ENCODE data around the gene TEK.
A peak's percentile ranks its signal among the peaks of the same experiment; 100 is the strongest.
"Not testable (repeated sequence)": the region's sequence is repeated elsewhere in the genome, so short reads cannot be mapped to it uniquely, and the experiment has no call there.

TEK gene

DNA sequence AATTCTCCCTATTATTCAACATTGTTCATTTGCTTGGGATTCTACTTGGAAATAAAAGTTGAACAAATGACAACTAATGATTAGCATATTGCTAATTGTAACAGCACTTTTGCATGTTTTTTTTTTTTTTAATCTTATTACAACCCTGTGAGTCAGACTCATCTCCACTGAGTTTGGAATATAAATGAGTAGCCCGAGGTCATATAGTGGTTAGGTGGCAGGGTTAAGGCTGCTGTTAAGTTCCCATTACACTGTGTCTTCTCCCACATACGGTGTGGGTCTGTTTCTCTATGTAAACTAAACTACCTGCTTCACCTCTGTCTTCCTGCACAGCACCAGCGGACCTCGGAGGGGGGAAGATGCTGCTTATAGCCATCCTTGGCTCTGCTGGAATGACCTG is 95.6 kb downstream of the TEK start:
- H3K27ac ChIP-seq, result no peak overlapping the region
- no peak for DNase-seq (ENCODE audit: low read depth, low spot score)

DNA sequence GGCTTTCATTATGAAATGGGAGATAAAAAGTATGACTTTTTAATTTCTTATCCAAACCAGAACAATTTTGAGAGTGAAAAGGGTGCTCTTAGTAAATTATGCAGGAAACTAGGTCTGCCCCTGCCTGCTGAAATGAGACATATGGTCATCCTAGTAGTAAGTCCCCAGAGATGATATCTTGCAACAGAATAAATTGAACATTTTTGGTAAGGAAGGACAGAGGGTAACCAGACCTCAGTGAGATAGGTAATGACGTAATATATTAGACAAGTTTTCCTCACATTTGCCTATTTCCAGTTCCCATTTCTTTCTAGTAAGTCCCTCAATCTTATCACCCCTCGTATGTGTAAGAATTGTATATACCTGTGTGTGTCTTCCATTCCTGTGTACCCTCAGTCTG is 96.2 kb downstream of the TEK start:
- H3K27ac ChIP-seq, result no peak overlapping the region
- no peak for DNase-seq (ENCODE audit: low read depth, low spot score)

DNA sequence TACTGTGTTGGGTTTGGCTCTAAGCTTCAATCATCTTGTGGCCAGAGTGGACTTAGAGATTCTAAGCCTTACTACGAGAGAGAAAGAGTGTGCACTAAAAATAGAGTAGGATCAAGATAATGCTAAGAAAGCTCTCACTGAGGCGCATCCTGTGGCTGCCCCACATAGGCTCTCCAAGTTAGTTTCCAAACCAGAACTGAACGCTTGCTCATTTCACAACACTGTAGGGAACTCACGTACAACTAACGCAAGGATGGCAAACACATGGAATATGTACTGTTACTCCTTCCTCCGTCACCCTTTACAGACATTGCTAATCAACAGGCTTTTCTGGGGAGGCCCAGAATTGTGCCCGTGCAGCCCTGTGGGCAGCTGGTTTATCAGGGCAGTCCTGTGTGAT is 97.0 kb downstream of the TEK start:
- DNase-seq (ENCODE audit: low read depth, low spot score), result no peak
- no peak overlapping the region for H3K27ac ChIP-seq

DNA sequence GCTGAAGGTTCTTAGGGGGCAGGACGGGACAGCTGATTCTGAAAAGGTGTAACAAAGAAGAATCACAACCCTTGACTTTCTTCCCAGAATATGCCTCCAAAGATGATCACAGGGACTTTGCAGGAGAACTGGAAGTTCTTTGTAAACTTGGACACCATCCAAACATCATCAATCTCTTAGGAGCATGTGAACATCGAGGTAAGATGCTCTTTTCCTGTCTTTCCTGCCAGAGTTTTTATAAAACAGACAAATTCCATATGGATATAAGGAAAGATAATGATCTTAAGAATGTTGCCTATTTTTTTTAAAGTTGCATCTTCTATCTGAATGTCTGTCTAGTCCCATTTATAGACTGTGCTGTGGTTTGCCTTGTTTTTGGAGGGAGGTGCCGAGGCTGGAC is 100.0 kb downstream of the TEK start:
- no peak for DNase-seq (ENCODE audit: low read depth, low spot score)
- H3K27ac ChIP-seq, result no peak overlapping the region

DNA sequence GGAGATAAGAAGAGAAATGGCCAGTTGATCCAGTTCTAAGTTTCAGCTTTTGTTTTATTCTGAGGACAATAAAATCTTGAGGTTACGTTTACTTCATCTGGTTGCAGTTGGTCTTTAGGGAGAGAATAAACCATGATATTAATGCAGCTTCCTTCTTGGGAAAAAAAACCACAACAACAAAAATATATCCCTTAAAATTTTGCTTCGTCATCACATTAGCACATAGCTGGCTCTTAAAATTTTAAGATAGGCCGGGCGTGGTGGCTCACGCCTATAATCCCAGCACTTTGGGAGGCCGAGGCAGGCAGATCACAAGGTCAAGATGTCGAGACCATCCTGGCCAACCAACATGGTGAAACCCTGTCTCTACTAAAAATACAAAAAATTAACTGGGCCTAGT is 101.6 kb downstream of the TEK start:
- no peak overlapping the region for H3K27ac ChIP-seq
- no peak for DNase-seq (ENCODE audit: low read depth, low spot score)

DNA sequence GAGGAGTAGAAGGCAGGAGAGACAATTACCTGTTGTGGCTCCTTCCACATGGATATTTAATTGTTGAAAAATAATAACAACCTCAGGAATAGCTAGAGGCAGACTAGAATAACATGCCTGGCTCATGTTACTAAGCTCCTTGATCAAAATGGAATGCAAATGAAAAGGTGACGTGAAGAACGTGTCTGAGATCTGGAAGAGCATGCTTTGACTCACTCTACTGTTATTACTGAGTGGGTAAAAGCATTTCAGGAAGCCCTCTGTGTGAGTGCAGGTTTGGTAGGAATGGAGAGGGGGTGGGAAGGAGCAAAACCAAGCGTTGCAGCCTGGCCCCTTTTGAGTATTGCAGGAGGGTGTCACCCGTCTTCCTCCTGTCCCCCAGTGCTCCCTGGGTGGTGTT is 103.2 kb downstream of the TEK start:
- peak; percentile 33 for DNase-seq (ENCODE audit: low read depth, low spot score)
- H3K27ac ChIP-seq, result peak overlapping the region; percentile 9

DNA sequence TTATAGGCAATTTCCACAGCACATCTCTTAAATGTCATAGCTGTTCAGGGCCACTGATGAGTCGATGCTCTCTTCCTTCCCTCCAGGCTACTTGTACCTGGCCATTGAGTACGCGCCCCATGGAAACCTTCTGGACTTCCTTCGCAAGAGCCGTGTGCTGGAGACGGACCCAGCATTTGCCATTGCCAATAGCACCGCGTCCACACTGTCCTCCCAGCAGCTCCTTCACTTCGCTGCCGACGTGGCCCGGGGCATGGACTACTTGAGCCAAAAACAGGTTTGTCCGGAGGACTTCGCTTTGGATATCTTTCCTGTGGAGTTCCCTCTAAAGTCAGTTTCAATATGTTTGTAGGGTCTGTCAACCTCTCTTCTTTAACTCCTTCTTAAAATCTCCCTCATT is 103.6 kb downstream of the TEK start:
- no peak overlapping the region for H3K27ac ChIP-seq
- no peak for DNase-seq (ENCODE audit: low read depth, low spot score)

DNA sequence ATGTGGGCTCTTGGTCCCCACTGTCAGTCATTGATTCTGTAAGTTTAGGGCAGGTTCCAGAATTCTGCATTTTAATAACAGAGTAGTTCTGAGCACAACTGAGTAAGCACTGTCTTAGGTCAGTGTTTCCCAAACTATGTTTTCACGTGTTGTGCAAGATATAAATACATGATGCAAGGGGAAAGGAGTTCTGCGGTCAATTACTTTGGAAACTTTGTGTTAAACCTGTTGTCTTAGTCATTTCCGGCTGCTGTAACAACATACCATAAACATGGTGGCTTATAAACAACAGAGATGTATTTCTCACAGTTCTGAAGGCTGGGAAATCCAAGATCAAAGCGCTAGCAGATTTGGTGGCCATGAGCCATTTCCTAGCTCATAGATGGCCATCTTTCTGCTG is 118.2 kb downstream of the TEK start:
- H3K27ac ChIP-seq, result no peak overlapping the region
- no peak for DNase-seq (ENCODE audit: low read depth, low spot score)

DNA sequence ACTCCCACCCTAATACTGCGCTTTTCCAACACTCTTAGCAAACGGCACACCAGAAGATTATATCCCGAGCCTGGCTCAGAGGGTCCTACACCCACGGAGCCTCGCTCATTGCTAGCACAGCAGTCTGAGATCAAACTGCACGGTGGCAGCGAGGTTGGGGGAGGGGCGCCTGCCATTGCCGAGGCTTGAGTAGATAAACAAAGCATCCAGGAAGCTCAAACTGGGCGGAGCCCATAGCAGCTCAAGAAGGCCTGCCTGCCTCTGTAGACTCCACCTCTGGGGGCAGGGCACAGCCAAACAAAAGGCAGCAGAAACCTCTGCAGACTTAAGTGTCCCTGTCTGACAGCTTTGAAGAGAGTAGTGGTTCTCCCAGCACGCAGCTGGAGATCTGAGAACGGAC is 130.6 kb downstream of the TEK start:
- H3K27ac ChIP-seq; DNase-seq (ENCODE audit: low read depth, low spot score): not testable (repeated sequence)

DNA sequence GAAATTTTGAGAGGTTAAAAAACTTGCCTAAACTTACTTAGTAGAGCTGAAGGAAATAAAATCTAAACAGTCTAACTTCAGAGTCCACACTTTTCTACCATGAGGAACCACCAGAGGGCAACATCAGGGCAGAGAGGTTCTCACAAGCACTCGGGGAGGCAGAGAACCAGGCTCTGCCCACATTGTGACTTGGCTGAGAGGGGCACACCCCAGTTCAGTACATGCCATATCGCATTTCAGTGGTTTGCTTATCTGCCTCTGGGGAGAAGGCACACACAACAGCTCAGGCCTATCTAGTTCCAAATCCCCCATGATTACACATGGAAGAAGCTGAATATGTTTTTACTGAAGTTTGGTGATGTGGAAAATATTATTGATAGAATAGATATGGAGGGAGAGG is 138.7 kb downstream of the TEK start:
- DNase-seq (ENCODE audit: low read depth, low spot score), result peak; percentile 26
- no peak overlapping the region for H3K27ac ChIP-seq

DNA sequence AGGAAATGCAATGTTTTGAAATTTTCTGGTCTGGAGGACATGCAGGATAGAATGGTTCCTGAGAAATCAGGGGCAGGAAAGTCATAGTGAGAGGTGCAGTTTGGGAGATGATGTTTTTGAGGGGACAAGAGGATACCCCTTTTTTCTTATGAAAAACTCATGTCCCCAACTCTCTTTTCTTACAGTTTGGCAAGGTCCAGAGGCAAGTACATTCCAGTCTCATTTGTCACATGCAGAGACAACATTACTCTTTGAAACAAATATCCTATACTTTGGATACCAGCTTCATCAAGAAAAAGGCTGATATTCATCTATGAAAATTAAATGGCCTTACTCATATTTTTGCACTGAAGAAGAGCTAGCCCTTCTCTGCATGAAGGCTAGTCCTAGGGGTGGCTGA is 139.7 kb downstream of the TEK start:
- DNase-seq (ENCODE audit: low read depth, low spot score), result no peak
- no peak overlapping the region for H3K27ac ChIP-seq

DNA sequence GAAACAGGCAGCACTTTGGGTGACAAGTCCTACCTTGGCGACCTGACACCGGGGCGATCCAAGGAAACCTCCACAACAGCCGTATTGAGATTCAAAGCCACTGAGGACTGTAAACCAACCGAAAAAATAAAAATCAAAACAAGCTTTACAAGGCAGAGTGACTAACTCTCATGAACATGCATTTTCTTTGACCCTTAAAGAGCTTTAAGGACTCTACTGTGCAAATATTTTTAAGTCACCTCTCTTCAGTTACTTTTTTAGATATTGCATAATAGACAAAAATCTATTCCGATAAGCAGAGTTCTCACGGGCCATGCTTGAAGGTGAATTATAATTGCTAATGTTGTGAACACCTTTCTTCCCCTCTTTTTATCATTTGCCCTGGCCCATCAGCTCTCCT is 149.6 kb downstream of the TEK start:
- DNase-seq (ENCODE audit: low read depth, low spot score), result no peak

DNA sequence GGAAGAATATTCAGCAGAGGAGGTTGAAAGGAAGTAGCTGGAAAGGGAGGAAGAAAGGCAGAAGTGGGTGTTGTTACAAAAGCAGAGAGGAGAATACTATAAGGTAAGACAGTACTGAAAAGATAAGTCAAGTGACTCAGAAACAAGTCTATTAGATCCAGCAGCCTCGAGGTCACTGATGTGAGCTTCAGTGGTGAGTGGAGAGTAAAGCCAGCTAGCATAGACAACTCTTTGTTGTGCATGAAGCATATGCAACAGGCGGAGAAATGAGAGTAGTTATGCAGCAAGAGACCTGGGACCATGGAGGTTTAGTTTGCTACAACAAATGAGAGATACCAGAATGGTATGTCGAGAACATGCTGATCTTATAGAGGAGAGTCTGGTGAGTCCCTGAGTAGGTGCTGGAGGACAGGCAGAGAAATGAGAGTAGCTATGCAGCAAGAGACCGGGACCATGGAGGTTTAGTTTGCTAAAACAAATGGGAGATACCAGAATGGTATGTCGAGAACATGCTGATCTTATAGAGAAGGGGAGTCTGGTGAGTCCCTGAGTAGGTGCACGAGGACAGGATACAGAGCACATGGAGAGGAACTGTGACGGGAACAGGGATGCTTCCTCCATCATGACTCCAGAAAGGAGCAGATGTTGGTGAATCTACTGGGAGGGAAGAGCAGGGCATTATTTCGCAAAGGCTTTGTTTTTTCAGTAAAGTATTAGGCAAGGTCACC is 151.9 kb downstream of the TEK start:
- no peak overlapping the region for H3K27ac ChIP-seq
- DNase-seq (ENCODE audit: low read depth, low spot score), result no peak

More for the DNA sequence above, 149.6 kb downstream of the TEK start:
- no peak overlapping the region for H3K27ac ChIP-seq

DNA sequence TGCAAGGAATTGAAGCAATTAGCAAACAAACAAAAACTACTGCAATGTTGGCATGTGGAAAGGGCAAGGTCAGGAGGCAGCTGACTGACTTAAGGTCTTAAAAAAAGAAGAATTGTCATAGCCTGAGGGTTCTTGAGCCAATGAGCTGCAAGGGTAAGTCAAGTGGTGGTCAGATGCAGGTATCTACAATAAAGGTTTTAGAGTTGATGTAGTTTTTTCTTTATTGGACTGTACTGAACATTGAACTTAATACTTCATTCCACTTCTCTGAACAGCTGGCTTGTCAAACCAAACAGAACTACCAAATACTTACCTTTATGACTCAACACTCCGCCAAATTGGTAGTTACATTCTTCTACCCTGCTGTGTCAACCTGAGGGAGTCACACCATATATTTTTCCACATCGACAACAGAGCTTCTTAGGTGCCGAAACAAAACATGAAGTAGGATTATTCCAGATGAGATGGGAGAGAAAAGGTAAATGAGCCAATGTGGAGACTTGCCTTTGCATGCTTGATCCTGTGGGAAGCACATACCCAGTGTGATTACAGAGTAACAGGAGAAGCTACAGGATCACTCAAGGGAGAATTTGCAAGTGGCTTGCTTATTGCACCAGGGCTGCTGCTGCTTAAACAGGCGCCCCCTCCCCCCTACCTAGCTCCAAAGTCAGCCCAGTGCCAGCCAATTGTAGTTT is 152.6 kb downstream of the TEK start:
- no peak for DNase-seq (ENCODE audit: low read depth, low spot score)
- no peak overlapping the region for H3K27ac ChIP-seq

DNA sequence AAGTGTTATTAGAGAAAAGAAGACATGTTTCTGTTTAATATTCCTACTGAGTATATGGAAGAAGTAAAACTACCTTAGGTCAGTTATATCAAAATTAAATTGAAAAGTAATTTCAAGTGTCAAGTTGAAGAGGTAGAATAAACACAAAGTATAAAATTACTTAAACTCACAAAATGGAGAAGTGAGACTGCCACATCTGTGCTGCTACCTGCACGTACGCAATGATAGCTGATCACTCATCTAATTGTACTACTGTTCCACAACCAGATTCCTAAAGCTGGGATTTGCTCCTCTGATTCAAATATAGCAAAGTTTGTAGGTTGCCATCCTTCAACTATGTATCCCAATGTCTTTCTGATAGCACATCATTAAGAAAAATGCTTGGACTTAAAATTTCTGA is 163.1 kb downstream of the TEK start:
- H3K27ac ChIP-seq, result no peak overlapping the region
- no peak for DNase-seq (ENCODE audit: low read depth, low spot score)

DNA sequence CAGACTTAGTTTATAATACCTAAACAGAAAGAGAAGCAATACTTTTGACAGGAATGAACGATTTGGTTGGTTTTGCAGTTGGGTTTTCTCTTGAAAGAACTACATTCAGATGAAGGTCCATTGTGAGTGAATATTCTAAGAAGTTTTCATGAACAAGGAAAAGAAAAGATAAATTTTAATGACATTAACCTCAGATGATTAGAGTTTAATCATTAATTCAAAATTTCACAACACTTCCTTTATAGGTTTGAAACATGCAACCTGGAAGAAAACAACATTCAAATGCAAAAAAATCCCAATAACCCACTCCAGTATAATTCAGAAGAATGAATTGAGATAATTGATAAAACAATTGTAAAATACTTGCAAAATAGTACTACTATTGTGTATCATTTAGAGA is 164.2 kb downstream of the TEK start:
- DNase-seq (ENCODE audit: low read depth, low spot score), result no peak

DNA sequence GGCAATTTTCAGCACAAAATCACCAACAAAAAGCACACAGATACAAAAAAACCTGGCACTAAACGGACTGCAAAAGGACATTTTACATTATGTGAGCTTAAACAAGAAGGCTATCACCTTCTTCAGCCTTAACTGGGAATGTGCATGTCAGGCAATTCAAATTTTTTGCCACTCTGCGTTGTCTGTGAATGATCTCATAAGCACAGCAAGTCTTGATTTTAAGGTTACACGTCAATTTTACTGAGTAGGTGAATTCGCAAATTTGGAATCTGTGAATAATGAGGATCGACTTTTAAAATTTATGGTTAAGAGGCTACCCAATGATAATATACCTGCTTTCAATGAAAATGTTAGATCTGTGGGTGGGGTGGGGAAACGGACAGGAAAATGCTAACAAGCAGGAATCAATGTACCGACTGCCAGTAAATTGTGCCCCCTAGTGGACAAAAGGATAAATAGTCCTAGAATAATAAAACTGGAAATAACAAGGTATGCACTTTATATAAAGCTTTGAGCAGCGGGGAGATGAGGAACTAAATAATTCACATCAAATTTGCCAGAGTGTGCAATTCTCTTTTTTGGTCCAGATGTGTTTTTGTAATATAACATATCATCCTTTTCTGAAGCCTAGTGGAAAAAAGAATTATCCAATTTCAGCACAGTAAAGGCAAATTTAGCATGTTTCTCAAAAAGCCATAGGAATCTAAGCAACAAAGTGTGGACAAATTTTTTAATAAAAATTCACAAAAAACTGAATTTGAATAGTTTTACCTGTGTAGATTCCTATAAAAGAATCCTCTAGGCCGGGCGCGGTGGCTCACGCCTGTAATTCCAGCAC is 167.4 kb downstream of the TEK start:
- DNase-seq (ENCODE audit: low read depth, low spot score), result no peak
- no peak overlapping the region for H3K27ac ChIP-seq

More for the DNA sequence above, 164.2 kb downstream of the TEK start:
- no peak overlapping the region for H3K27ac ChIP-seq

DNA sequence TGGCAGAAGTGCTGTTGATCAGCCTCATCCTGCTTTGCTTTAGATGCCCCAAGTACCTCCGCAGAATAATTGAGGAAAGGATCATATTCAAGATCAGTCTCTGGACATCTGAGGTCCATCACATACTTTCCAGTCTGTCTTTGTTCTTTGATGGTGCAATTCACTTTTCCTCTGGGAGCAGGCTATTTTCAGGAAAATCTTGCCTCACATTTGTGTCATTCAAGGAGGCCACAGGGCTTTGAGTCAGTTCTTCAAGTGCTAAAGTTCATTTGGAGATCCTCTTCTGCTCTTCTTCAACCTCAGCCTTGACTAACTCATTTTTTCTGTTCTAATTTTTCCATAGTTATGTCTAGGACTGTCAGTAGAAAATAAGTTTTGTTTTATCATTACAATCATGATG is 169.3 kb downstream of the TEK start:
- no peak for DNase-seq (ENCODE audit: low read depth, low spot score)

DNA sequence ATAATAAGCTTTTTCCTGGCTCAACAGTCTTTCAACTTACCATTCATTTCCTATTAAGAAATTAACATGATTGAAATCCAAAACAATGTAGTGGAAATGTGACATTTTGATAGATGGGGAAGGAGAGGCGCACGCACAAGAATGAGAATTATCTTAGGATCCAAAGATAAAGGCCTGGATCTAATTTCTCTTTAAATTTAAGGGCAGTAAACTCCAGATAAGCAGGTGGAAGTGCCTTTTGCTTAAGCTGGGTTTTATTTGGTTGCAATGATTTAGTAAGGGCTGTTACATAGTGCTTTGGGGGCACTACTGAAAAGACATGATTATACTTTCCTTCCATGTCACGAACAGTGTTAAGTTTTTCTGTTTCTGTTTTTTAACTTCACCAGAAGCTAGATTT is 170.6 kb downstream of the TEK start:
- no peak for DNase-seq (ENCODE audit: low read depth, low spot score)
- H3K27ac ChIP-seq, result no peak overlapping the region

More for the DNA sequence above, 169.3 kb downstream of the TEK start:
- H3K27ac ChIP-seq, result no peak overlapping the region

Measured in epithelial cell of prostate (primary cell).